HG03045 (cell line): Measurements from ENCODE around the gene PSMA7.

Experiments
- ATAC-seq: cut with Tn5 transposase; IDR thresholded peaks from one replicate; pipeline ENCODE4 v1.9.1; 2021; ENCODE audit warnings: mild to moderate bottlenecking, moderate library complexity; ENCODE audit not compliant: unreplicated experiment

Gene PSMA7

GRCh38 chr20:62172666-62173065 is 29.5 kb upstream of the PSMA7 start:
- no peak for ATAC-seq

GRCh38 chr20:62171245-62171644 is 28.1 kb upstream of the PSMA7 start:
- ATAC-seq, result no peak

- no peak for ATAC-seq
Measured at GRCh38 chr20:62170536-62170935, 27.3 kb upstream of the PSMA7 start.

- ATAC-seq, result no peak
Measured at GRCh38 chr20:62168890-62169435, 25.8 kb upstream of the PSMA7 start.

GRCh38 chr20:62168061-62168460 is 24.9 kb upstream of the PSMA7 start:
- no peak for ATAC-seq

GRCh38 chr20:62167474-62167873 is 24.3 kb upstream of the PSMA7 start:
- no peak for ATAC-seq

- ATAC-seq, result no peak
Measured at GRCh38 chr20:62165762-62166399, 22.7 kb upstream of the PSMA7 start.

- no peak for ATAC-seq
Measured at GRCh38 chr20:62164879-62165761, 21.9 kb upstream of the PSMA7 start.

GRCh38 chr20:62163986-62164762 is 21.0 kb upstream of the PSMA7 start:
- no peak for ATAC-seq

- ATAC-seq, result no peak
Measured at GRCh38 chr20:62163485-62163865, 20.3 kb upstream of the PSMA7 start.

- ATAC-seq, result no peak
Measured at GRCh38 chr20:62162765-62163484, 19.7 kb upstream of the PSMA7 start.

- ATAC-seq, result no peak
Measured at GRCh38 chr20:62161347-62161746, 18.2 kb upstream of the PSMA7 start.

- ATAC-seq, result no peak
Measured at GRCh38 chr20:62160876-62161275, 17.7 kb upstream of the PSMA7 start.

- no peak for ATAC-seq
Measured at GRCh38 chr20:62160253-62160652, 17.1 kb upstream of the PSMA7 start.

- no peak for ATAC-seq
Measured at GRCh38 chr20:62159839-62160238, 16.6 kb upstream of the PSMA7 start.

GRCh38 chr20:62159052-62159451 is 15.9 kb upstream of the PSMA7 start:
- no peak for ATAC-seq

GRCh38 chr20:62158541-62158940 is 15.3 kb upstream of the PSMA7 start:
- ATAC-seq, result no peak

- ATAC-seq, result no peak
Measured at GRCh38 chr20:62158088-62158400, 14.8 kb upstream of the PSMA7 start.

- no peak for ATAC-seq
Measured at GRCh38 chr20:62157387-62158087, 14.3 kb upstream of the PSMA7 start.
